HG03565 (cell line): ENCODE data around the gene CMTR1.

Experiments
- ATAC-seq: cut with Tn5 transposase; IDR thresholded peaks from one replicate; pipeline ENCODE4 v1.9.1; 2021; ENCODE audit warnings: mild to moderate bottlenecking, moderate library complexity; ENCODE audit not compliant: unreplicated experiment

The CMTR1 gene

GRCh38 chr6:37525460-37526357 lies 92.7 kb downstream of the CMTR1 start:
- ATAC-seq = no peak

- no peak for ATAC-seq
These were observed 95.5 kb downstream of the CMTR1 start for GRCh38 chr6:37528541-37528940.

GRCh38 chr6:37530297-37530696 lies 97.3 kb downstream of the CMTR1 start:
- ATAC-seq = no peak

- ATAC-seq = no peak
These were observed 98.0 kb downstream of the CMTR1 start for GRCh38 chr6:37531026-37531425.
